HG03354 (cell line): ENCODE results near the gene EFHD1.
"Not testable (repeated sequence)": the region's sequence is repeated elsewhere in the genome, so short reads cannot be mapped to it uniquely, and the experiment has no call there.

Source experiments
- ATAC-seq: cut with Tn5 transposase; IDR thresholded peaks from one replicate; pipeline ENCODE4 v1.9.1; 2021; ENCODE audit warnings: mild to moderate bottlenecking; ENCODE audit not compliant: unreplicated experiment, poor library complexity, severe bottlenecking

Gene EFHD1

DNA sequence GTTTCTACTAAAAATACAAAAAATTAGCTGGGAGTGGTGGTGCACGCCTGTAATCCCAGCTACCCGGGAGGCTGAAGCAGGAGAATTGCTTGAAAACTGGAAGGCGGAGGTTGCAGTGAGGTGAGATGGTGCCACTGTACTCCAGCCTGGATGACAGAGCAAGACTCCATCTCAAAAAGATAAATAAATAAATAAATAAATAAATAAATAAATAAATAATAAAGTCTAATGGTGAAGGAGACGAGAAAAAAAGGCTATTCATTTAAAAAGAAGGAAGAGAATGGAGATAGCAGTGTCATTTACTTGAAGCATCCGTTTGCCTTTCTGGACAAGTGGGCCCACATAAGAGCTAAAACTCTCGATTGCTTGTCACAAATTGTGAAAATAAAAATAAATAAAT, 52.0 kb downstream of the EFHD1 start:
- not testable (repeated sequence) for ATAC-seq

DNA sequence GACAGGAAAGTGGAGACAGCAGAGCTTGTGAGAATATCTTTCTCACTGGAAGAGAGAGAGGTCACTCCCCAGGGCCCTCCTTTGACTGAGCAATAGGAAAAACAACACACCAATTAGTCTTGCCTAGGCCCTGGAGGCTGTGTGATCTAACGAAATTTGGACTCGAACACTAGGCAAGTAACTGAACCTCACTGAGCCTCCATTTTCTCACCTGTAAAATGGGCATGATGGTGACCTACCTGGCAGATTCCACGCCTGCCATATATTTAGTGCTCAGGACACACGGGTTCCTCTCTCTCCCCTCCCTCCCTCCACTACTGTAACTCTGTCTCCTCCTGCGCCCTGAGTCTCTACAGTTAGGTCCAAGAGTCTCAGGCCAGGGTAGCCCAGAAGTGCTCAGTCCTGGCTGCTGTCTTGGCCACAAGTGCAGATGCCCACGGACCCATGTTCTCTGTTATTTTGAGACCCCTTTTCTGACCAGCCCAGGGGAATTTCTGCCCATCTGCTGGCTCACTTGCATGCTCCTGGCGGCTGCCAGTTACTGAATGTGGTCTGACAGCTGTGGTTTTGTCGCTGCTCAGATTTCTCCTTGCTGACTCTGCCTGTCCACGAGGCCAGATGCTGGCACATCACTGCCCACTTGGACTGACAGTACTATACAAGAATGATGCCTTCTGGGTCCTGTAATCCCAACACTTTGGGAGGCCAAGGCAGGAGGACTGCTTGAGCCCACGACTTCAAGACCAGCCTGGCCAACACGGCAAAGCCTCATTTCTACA, 54.2 kb downstream of the EFHD1 start:
- no peak for ATAC-seq

- ATAC-seq = no peak
Observed at GRCh38 chr2:232688201-232688600, 54.8 kb downstream of the EFHD1 start.

DNA sequence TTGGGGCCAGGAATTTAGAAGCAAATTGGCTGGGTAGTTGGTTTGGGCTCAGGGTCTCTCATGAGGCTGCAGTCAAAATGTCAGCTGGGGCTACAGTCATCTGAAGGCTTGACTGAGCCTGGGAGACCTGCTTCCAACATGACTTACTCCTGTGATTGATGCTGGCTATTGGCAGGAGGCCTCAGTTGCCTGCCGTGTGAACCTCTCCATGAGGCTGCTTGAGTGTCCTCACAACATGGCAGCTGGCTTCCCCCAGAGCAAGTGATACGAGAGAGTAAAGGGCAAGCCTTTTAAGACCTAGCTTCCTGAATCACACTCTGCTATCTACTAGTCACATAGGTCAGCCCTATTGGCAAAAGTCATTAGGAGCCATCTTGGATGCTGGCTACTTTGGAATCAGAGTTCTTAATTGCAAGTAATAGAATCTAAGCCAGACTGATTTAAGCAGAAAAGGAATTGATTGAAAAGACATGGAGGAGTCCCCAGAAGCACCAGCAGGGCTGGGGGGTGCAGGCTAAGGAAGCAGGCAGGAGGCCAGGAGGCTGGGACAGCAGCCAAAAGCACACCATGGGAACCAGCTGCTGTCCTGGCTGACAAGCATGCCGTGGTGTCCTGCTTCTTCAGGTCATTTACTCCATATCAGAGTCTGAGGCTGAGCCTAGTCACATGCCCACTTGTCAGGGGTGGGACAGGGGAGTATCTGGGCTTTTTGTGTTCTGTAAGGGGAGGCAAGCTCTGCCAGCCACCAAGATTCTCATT, 55.9 kb downstream of the EFHD1 start:
- no peak for ATAC-seq

DNA sequence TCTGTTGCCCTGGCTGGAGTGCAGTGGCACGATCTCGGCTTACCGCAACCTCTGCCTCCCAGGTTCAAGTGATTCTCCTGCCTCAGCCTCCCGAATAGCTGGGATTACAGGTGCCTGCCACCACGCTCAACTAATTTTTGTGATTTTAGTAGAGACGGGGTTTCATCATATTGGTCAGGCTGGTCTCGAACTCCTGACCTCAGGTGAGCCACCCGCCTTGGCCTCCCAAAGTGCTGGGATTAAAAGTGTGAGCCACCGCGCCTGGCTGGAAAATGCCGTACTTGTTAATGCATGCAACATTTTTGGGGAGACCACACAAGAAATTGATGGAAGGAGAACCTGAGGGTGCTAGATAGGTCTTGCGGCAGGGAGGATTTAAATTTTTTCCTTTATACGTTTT, 57.7 kb downstream of the EFHD1 start:
- not testable (repeated sequence) for ATAC-seq

DNA sequence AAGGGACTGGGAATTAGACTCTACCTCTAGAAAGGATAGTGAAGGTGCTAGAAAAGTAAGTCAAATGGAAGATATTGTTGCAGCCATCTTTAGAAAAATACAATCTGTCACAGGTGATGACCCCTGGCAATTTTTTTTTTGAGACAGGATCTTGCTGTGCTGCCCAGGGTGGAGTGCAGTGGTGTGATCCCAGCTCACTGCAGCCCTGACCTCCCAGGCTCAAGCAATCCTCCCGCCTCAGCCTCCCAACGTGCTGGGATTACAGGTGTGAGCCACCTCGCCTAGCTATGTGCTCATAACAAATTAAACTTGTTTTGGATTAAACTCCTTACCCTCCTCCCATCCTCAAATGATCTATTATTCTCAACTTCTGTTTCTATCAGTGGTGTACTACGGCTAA, 59.9 kb downstream of the EFHD1 start:
- ATAC-seq = no peak

GRCh38 chr2:232696609-232697058, 63.2 kb downstream of the EFHD1 start:
- ATAC-seq = no peak

GRCh38 chr2:232697059-232697806, 63.8 kb downstream of the EFHD1 start, which contains the start of gene GIGYF2:
TSS of gene GIGYF2 (plus strand) at chr2:232697331. CDS start at chr2:232735198, 37,867 bp downstream.
- ATAC-seq = peak; percentile 86

GRCh38 chr2:232697807-232698110, 64.4 kb downstream of the EFHD1 start:
- ATAC-seq = no peak

DNA sequence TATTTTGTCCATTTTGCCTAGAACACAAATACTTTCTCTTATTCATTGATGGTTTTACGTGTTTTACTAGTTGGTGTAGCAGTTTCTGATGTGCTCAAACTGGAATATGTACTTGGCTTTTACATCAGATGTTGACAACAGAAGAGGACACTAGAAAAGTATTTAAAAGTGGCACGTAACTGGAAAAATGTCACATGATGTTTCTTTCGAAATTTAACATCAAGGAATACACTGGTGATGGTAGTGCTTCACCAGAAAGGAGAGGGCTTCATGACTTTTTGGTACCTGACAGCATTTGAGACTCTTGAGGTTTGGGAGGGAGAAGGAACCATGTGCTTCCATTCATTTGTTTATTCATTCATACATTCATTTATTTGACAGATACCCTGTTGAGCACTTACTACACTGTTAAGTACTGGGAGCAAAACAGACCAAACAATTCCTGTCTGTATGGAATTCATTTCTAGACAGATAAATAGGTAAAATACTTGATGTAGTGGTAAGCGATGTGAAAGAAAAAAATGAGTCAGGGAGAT, 65.2 kb downstream of the EFHD1 start:
- ATAC-seq = no peak

DNA sequence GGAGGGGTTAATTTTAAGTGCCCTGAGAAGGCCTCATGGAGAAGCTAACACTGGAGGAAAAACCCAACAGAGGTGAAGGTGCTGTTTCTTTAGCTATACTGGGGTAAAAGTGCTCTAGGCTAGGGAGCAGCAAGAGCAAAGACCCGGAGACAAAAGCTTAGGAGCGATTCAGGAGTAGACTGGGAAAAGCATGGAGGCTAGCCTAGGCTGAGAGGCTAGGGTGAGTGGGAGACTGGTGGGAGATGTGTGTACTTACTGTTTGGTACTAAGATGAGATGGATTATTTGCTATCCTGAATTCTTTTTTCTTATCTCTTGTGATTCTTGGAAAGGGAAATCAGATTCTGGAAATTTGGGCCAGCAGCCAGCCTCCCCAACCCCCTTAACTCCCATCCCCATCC, 65.7 kb downstream of the EFHD1 start:
- no peak for ATAC-seq

DNA sequence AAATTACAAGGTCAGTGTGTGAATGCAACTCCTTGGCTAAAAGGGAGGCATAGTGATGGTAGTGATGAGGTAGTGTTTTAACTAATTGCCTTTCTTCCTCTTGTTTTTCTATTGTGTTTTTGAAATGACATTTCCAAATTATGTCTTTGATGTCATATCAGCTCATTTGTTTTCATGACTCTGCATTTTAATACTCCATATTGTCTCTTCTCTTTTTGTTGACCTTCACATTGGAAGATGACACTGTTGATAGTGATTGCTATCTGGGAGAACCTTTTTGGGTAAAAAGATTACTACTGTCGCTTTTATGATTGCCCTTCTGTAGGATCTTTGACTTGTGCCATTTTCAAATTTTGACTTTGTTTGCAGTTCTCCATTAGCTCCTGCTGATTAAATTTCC, 66.8 kb downstream of the EFHD1 start:
- ATAC-seq = no peak

DNA sequence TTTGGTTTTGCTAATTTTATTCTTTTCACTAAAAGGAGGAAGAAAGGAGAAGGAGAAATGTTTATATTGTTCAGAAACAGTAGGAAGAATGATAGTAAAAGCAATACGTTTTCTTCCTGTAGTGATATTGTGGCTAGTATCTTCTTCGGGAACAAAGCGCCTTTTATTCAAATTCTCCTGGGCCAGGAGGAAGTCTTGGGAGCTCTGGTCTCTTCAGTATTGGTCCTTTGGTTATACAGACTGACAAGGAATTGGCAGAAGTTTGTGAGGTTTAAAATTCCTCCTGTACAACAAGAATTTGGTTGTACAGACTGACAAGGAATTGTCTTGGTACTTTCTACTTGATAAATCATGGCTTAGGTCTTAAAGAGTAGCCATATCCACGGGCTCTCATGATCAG, 73.7 kb downstream of the EFHD1 start:
- ATAC-seq = no peak

DNA sequence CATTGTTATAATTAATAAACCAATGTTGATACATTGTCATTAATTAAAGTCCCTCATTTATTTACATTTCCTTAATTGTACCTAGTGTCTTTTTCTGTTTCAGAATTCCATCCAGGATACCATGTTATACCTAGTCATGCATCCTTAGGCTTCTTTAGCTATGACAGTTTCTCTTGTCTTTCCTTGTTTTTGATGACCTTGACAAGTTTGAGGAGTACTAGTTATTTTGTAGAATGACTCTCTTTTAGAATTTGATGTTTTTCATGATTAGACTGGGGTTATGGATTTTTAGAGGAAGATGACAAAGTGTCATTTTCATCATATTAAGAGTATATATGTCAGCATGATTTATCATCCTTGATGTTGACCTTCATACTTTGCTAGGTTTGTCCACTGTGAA, 80.1 kb downstream of the EFHD1 start:
- no peak for ATAC-seq

DNA sequence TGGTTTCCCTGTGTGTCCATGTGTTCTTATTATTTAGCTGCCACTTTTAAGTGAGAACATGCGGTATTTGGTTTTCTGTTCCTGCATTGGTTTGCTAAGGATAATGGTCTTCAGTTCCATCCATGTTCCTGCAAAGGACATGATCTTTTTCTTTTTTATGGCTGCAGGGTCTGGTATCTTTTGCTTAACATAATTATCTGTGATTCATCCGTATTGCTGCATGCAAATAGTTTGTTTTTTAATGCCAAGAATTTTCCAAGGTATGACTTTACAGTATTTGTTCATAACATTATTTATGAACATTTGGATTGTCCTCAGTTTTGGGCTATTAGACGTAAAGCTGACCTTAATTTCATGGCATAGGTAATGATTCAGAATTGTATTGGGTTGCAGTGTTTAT, 81.6 kb downstream of the EFHD1 start:
- ATAC-seq = no peak

DNA sequence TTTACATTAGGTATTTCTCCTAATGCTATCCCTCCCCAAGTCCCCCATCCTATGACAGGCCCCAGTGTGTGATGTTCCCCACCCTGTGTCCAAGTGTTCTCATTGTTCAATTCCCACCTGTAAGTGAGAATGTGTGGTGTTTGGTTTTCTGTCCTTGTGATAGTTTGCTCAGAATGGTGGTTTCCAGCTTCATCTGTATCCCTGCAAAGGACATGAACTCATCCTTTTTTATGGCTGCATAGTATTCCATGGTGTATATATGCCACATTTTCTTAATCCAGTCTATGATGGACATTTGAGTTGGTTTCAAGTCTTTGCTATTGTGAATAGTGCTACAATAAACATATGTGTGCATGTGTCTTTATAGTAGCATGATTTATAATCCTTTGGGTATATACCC, 86.7 kb downstream of the EFHD1 start:
- ATAC-seq = not testable (repeated sequence)

DNA sequence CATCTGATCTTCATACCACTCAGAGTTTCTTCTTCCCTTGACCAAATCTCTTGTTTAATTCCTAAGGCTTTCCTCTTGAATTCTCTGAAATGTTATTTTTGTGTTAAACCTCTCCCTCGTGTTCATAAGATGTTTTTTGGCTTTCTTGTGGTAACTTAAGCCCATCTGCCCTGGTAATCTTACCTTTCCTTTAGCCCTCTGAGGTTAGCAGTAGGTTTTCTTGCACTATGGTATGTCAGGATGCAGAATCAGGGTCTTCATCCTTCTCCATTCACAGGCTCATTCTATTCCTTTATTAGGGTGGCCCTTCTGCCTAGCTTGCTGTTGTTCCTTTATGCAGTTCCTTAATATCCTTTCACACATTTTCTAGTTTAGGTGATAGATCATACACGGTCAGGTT, 87.9 kb downstream of the EFHD1 start:
- ATAC-seq = no peak

- no peak for ATAC-seq
Observed at GRCh38 chr2:232721882-232722281, 88.5 kb downstream of the EFHD1 start.

DNA sequence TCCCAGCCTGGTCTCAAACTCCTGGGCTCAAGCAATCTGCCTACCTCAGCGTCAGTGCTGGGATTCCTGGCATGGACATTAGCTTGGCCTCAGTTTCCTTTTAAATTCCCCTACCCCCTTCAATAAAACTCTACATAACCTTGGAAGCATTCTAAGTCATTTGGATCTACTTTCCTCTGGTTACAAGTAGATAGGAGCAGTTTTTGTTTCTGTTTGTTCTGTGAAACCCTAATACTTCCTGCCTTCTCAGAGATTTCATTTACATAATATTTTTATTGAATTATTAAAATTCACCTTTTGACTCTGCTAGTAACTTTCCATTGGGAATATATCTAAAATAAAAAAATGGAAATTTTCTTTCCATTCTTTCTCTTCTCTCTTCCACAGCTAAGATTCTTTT, 89.6 kb downstream of the EFHD1 start:
- no peak for ATAC-seq

- ATAC-seq = no peak
Observed at GRCh38 chr2:232728785-232729184, 95.4 kb downstream of the EFHD1 start.
